ENCODE data around the gene ENAM. TPM values are rescaled to one million over a fixed set of nuclear protein-coding genes. Genes with fewer than 3 reads are reported as not detected.

Gene ENAM
- polyA plus RNA-seq, 1 of the 3 experiments (the other 2 are of a cell fraction) = 0.20 TPM

- Histone ChIP-seq H2AFZ (ENCODE audit: low read depth) (0 out of 2 replicates have a peak overlapping the region, but pooled peaks have one; percentile 4), H3K4me2 (no peak overlapping the region), H3K9me3 (no peaks in the 10 kb centered on the region), H3K4me3 (ENCODE audit: low read depth in 2 of 2, low read length in 1 of 2) (no peak overlapping the region), H3K79me2 (ENCODE audit: insufficient read depth) (no peaks in the 10 kb centered on the region), H3F3A (replicated peaks; ENCODE audit: insufficient read depth) (peaks cover 14% of the 10 kb centered on the region), H3K27ac (ENCODE audit: low read depth in 2 of 2, low read length in 1 of 2) (no peak overlapping the region), H3K9me2 (no peaks in the 10 kb centered on the region), H3K4me1 (ENCODE audit: control insufficient read depth in 1 of 2, insufficient read depth in 2 of 2, low read depth in 1 of 2, low read length in 1 of 2) (no peaks in the 10 kb centered on the region; a peak in 1 of 4 replicates), H3K9ac (no peak overlapping the region), H3K27me3 (ENCODE audit: insufficient read depth) (no peaks in the 10 kb centered on the region), H3K36me3 (replicated peaks in 1 of 2; ENCODE audit: control insufficient read depth in 1 of 2, insufficient read depth in 2 of 2, low read length in 1 of 2) (no peaks in the 10 kb centered on the region), H4K20me1 (ENCODE audit: insufficient read depth) (no peaks in the 10 kb centered on the region)
- DNase-seq = no peak
- CTCF ChIA-PET = no interaction called here
- TF ChIP-seq RXRA (IDR thresholded peaks at IDR 0.05; ENCODE audit: borderline replicate concordance, low read depth) (no peak), TEAD4 (IDR thresholded peaks at IDR 0.05; ENCODE audit: borderline replicate concordance, insufficient read depth) (no peak), SMC3 (IDR thresholded peaks at IDR 0.05; ENCODE audit: low read depth, low read length) (no peak), TCF12 (IDR thresholded peaks at IDR 0.05) (no peak), GATA2 (CRISPR knock-in tag; IDR thresholded peaks at IDR 0.05) (no peak), ELF1 (IDR thresholded peaks at IDR 0.05) (no peak), IRF3 (IDR thresholded peaks at IDR 0.05; ENCODE audit: low read depth, low read length) (no peak), EZH2phosphoT487 (IDR thresholded peaks at IDR 0.05; ENCODE audit: borderline replicate concordance, low read depth) (no peak), FOXJ3 (CRISPR knock-in tag; IDR thresholded peaks at IDR 0.05) (no peak), SIN3A (IDR thresholded peaks at IDR 0.05; ENCODE audit: borderline replicate concordance, low read depth, low read length) (no peak), CHD2 (IDR thresholded peaks at IDR 0.05; ENCODE audit: low read length, partially characterized antibody) (no peak), MEF2A (IDR thresholded peaks at IDR 0.05; ENCODE audit: borderline replicate concordance, low read depth) (no peak), RAD21 (IDR thresholded peaks at IDR 0.05; ENCODE audit: low read length) (no peak)
- TF ChIP-seq, protein P1, sequence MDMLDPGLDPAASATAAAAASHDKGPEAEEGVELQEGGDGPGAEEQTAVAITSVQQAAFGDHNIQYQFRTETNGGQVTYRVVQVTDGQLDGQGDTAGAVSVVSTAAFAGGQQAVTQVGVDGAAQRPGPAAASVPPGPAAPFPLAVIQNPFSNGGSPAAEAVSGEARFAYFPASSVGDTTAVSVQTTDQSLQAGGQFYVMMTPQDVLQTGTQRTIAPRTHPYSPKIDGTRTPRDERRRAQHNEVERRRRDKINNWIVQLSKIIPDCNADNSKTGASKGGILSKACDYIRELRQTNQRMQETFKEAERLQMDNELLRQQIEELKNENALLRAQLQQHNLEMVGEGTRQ (IDR thresholded peaks at IDR 0.05; ENCODE audit: borderline replicate concordance, low read depth, low read length) = no peak
- TF ChIP-seq, protein P2, sequence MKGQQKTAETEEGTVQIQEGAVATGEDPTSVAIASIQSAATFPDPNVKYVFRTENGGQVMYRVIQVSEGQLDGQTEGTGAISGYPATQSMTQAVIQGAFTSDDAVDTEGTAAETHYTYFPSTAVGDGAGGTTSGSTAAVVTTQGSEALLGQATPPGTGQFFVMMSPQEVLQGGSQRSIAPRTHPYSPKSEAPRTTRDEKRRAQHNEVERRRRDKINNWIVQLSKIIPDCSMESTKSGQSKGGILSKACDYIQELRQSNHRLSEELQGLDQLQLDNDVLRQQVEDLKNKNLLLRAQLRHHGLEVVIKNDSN (IDR thresholded peaks at IDR 0.05; ENCODE audit: borderline replicate concordance, low read depth) = no peak
- 12% methylated on average over 1 of the region's 1 CpG for WGBS (ENCODE audit: low lambda C conversion rate)
- POLR2A ChIA-PET = no interaction called here
Observed at GRCh38 chr4:70629469-70630090, 1.0 kb downstream of the ENAM start.

DNA sequence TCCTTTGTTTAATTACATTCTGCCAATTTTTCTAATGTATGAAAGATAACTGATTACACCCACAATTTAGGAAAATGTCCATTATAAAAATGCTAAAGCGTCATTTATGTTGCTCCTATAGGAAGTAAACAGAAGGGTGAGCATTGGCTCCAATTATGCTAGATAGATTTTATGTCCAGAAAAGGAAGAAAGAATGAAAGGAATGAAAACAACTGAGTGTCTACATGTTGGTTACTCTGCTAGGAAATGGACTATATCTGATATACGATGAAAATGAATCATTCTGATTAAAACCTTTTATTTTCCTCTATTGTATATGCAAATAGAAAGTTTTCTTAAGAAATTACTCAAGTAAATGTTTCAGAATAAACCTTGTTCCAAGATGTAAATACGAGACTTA is 1.6 kb downstream of the ENAM start:
- Histone ChIP-seq H3K9me2 (no peaks in the 10 kb centered on the region), H3F3A (replicated peaks; ENCODE audit: insufficient read depth) (peaks cover 14% of the 10 kb centered on the region), H3K79me2 (ENCODE audit: insufficient read depth) (no peaks in the 10 kb centered on the region), H3K9me3 (no peaks in the 10 kb centered on the region), H3K4me3 (ENCODE audit: low read depth in 2 of 2, low read length in 1 of 2) (no peak overlapping the region), H3K36me3 (replicated peaks in 1 of 2; ENCODE audit: control insufficient read depth in 1 of 2, insufficient read depth in 2 of 2, low read length in 1 of 2) (no peaks in the 10 kb centered on the region), H4K20me1 (ENCODE audit: insufficient read depth) (no peaks in the 10 kb centered on the region), H3K27ac (ENCODE audit: low read depth in 2 of 2, low read length in 1 of 2) (no peak overlapping the region), H3K9ac (no peak overlapping the region), H3K4me1 (ENCODE audit: control insufficient read depth in 1 of 2, insufficient read depth in 2 of 2, low read depth in 1 of 2, low read length in 1 of 2) (no peaks in the 10 kb centered on the region; a peak in 1 of 4 replicates), H3K4me2 (no peak overlapping the region), H3K27me3 (ENCODE audit: insufficient read depth) (no peaks in the 10 kb centered on the region), H2AFZ (ENCODE audit: low read depth) (no peak overlapping the region)
- WGBS (ENCODE audit: low lambda C conversion rate) = 15% methylated on average over 3 of the region's 3 CpGs
- POLR2A ChIA-PET = no interaction called here
- no peak for TF ChIP-seq REST (IDR thresholded peaks at IDR 0.05; ENCODE audit: low read depth, low read length)
- no peak for TF ChIP-seq RCOR1 (IDR thresholded peaks at IDR 0.05; ENCODE audit: low read length)
- TF ChIP-seq SMC3 (IDR thresholded peaks at IDR 0.05; ENCODE audit: low read depth, low read length) = no peak
- no peak for DNase-seq
- CTCF ChIA-PET = no interaction called here
